Liver (tissue), 3 donors: ENCODE measurements around the gene UFD1.

ENCODE experiments used
- EGR1 ChIP-seq, 2 donors: IDR thresholded peaks; 2 replicates each; pipeline ENCODE4 v1.6.1; 2016 to 2018; ENCODE audit warnings: antibody characterized with exemption in 2 of 2, low read depth in 2 of 2
- GABPA ChIP-seq, 2 donors: IDR thresholded peaks in 1 of 2; conservative IDR thresholded peaks in 1 of 2; 2 replicates each; pipeline ENCODE4 v1.6.1; 2016; ENCODE audit warnings: antibody characterized with exemption in 2 of 2, mild to moderate bottlenecking in 1 of 2, moderate library complexity in 1 of 2
- RAD21 ChIP-seq, 2 donors: IDR thresholded peaks; 2 replicates each; pipeline ENCODE4 v1.6.1; 2016; ENCODE audit warnings: antibody characterized with exemption in 2 of 2, mild to moderate bottlenecking in 2 of 2
- TF ChIP-seq, protein P1 (sequence below): fragments of 150-350 bp; IDR thresholded peaks from 2 replicates; pipeline ENCODE4 v1.5.1; 2017; ENCODE audit warnings: improper control_type of control experiment, low read depth, low read length; ENCODE audit not compliant: missing input control
- TF ChIP-seq, protein P2 (sequence below): IDR thresholded peaks from 2 replicates; pipeline ENCODE4 v1.6.1; 2016; ENCODE audit warnings: antibody characterized with exemption
- donor health status: healthy.
- donor health status: healthy.

DNA sequence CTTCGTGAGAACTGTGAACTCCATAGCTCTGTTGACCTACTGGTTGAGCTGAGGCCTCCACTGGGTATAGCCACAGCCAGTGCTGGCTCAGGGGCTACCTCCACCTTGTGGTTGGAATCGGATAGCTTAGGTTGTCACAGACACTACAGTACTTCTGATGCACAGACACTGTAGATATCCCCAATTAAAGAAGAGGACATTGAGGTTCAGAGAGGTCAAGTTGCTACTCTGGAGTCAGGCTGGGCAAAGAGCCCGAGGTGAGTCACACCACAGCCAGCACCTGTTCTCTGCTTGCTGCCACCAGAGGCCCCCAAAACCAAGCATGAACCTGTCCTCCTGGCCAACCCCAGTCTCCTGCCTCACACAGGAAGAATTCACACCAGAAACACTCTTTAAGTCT, 5.4 kb downstream of the UFD1 start:
- TF ChIP-seq, protein P1, sequence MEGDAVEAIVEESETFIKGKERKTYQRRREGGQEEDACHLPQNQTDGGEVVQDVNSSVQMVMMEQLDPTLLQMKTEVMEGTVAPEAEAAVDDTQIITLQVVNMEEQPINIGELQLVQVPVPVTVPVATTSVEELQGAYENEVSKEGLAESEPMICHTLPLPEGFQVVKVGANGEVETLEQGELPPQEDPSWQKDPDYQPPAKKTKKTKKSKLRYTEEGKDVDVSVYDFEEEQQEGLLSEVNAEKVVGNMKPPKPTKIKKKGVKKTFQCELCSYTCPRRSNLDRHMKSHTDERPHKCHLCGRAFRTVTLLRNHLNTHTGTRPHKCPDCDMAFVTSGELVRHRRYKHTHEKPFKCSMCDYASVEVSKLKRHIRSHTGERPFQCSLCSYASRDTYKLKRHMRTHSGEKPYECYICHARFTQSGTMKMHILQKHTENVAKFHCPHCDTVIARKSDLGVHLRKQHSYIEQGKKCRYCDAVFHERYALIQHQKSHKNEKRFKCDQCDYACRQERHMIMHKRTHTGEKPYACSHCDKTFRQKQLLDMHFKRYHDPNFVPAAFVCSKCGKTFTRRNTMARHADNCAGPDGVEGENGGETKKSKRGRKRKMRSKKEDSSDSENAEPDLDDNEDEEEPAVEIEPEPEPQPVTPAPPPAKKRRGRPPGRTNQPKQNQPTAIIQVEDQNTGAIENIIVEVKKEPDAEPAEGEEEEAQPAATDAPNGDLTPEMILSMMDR: no peak
- TF ChIP-seq EGR1 (IDR thresholded peaks at IDR 0.05; ENCODE audit: low read depth in 2 of 2) (no peak), GABPA (IDR thresholded peaks at IDR 0.05 in 1 of 2, conservative IDR thresholded peaks at IDR 0.05 in 1 of 2) (no peak), RAD21 (IDR thresholded peaks at IDR 0.05) (no peak)
- TF ChIP-seq, protein P2, sequence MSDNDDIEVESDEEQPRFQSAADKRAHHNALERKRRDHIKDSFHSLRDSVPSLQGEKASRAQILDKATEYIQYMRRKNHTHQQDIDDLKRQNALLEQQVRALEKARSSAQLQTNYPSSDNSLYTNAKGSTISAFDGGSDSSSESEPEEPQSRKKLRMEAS: no peak
